Liver (tissue), 9 donors: ENCODE results near the gene ATXN1. TPM values are rescaled to one million over a fixed set of nuclear protein-coding genes. Genes with fewer than 3 reads are reported as not detected.

Experiments
- DNase-seq: peaks from one replicate; pipeline ENCODE4 v3.0.0-alpha.2; 2017; ENCODE audit warnings: low spot score
- H3K27ac ChIP-seq, 2 donors: one replicate each; pipeline ENCODE4 v1.7.0; 2013; ENCODE audit warnings: inconsistent platforms in 2 of 2, low read length in 2 of 2, control low read depth in 1 of 2, low read depth in 1 of 2, mild to moderate bottlenecking in 1 of 2
- H3K27me3 ChIP-seq, 4 donors: one replicate each; pipeline versions ENCODE4 v1.6.1 to v1.7.0; 2013; ENCODE audit warnings: low read length in 3 of 4, inconsistent platforms in 1 of 4, mild to moderate bottlenecking in 1 of 4, moderate library complexity in 1 of 4; ENCODE audit not compliant: control insufficient read depth in 4 of 4, insufficient read depth in 4 of 4
- H3K36me3 ChIP-seq, 4 donors: one replicate each; pipeline versions ENCODE4 v1.6.1 to v1.7.0; 2013; ENCODE audit warnings: low read length in 3 of 4, mild to moderate bottlenecking in 3 of 4, low read depth in 1 of 4, moderate library complexity in 1 of 4; ENCODE audit not compliant: control insufficient read depth in 4 of 4, insufficient read depth in 3 of 4
- H3K4me1 ChIP-seq, 4 donors: one replicate each; pipeline versions ENCODE4 v1.6.1 to v1.7.0; 2013; ENCODE audit warnings: low read length in 3 of 4, mild to moderate bottlenecking in 3 of 4, moderate library complexity in 1 of 4; ENCODE audit not compliant: control insufficient read depth in 4 of 4, insufficient read depth in 4 of 4
- H3K4me3 ChIP-seq, 3 donors: one replicate each; pipeline versions ENCODE4 v1.6.1 to v1.7.0; 2013; ENCODE audit warnings: low read length in 3 of 3, control low read depth in 1 of 3, low read depth in 1 of 3, mild to moderate bottlenecking in 1 of 3
- H3K9ac ChIP-seq, 2 donors: one replicate each; pipeline ENCODE4 v1.7.0; 2013; ENCODE audit warnings: low read length in 2 of 2, mild to moderate bottlenecking in 2 of 2, moderate library complexity in 2 of 2, control low read depth in 1 of 2, low read depth in 1 of 2
- H3K9me3 ChIP-seq, 4 donors: one replicate each; pipeline versions ENCODE4 v1.6.1 to v1.7.0; 2013; ENCODE audit warnings: low read length in 3 of 4; ENCODE audit not compliant: control insufficient read depth in 4 of 4
- ATF3 ChIP-seq: IDR thresholded peaks from 2 replicates; pipeline ENCODE4 v1.6.1; 2016; ENCODE audit warnings: antibody characterized with exemption
- CTCF ChIP-seq: fragments of 150-350 bp; IDR thresholded peaks from 2 replicates; pipeline ENCODE4 v1.5.1; 2017; ENCODE audit warnings: improper control_type of control experiment, low read depth, low read length; ENCODE audit not compliant: missing input control
- EGR1 ChIP-seq, 2 donors: IDR thresholded peaks; 2 replicates each; pipeline ENCODE4 v1.6.1; 2016 to 2018; ENCODE audit warnings: antibody characterized with exemption in 2 of 2, low read depth in 2 of 2
- FOXA1 ChIP-seq: IDR thresholded peaks from 2 replicates; pipeline ENCODE4 v1.6.1; 2016; ENCODE audit warnings: antibody characterized with exemption
- FOXA2 ChIP-seq: IDR thresholded peaks from 2 replicates; pipeline ENCODE4 v1.6.1; 2016; ENCODE audit warnings: antibody characterized with exemption
- GABPA ChIP-seq, 2 donors: IDR thresholded peaks in 1 of 2; conservative IDR thresholded peaks in 1 of 2; 2 replicates each; pipeline ENCODE4 v1.6.1; 2016; ENCODE audit warnings: antibody characterized with exemption in 2 of 2, mild to moderate bottlenecking in 1 of 2, moderate library complexity in 1 of 2
- HNF4A ChIP-seq, 2 donors: conservative IDR thresholded peaks; 2 replicates each; pipeline ENCODE4 v1.6.1; 2016; ENCODE audit warnings: antibody characterized with exemption in 2 of 2, mild to moderate bottlenecking in 2 of 2
- HNF4G ChIP-seq: IDR thresholded peaks from 2 replicates; pipeline ENCODE4 v1.6.1; 2016; ENCODE audit warnings: antibody characterized with exemption
- JUND ChIP-seq, 2 donors: IDR thresholded peaks; 2 replicates each; pipeline ENCODE4 v1.6.1; 2016; ENCODE audit warnings: antibody characterized with exemption in 2 of 2
- MAX ChIP-seq: IDR thresholded peaks from 2 replicates; pipeline ENCODE4 v1.6.1; 2016; ENCODE audit warnings: antibody characterized with exemption
- NR2F2 ChIP-seq: IDR thresholded peaks from 2 replicates; pipeline ENCODE4 v1.6.1; 2016; ENCODE audit warnings: antibody characterized with exemption
- RAD21 ChIP-seq, 2 donors: IDR thresholded peaks; 2 replicates each; pipeline ENCODE4 v1.6.1; 2016; ENCODE audit warnings: antibody characterized with exemption in 2 of 2, mild to moderate bottlenecking in 2 of 2
- REST ChIP-seq: IDR thresholded peaks from 2 replicates; pipeline ENCODE4 v1.6.1; 2016; ENCODE audit warnings: antibody characterized with exemption, mild to moderate bottlenecking
- RXRA ChIP-seq, 2 donors: IDR thresholded peaks; 2 replicates each; pipeline ENCODE4 v1.6.1; 2017 to 2018; ENCODE audit warnings: antibody characterized with exemption in 2 of 2, mild to moderate bottlenecking in 1 of 2
- SP1 ChIP-seq: IDR thresholded peaks from 2 replicates; pipeline ENCODE4 v1.6.1; 2018; ENCODE audit warnings: antibody characterized with exemption, mild to moderate bottlenecking
- TAF1 ChIP-seq: conservative IDR thresholded peaks from 2 replicates; pipeline ENCODE4 v1.6.1; 2016; ENCODE audit warnings: antibody characterized with exemption, mild to moderate bottlenecking
- YY1 ChIP-seq: IDR thresholded peaks from 2 replicates; pipeline ENCODE4 v1.6.1; 2016; ENCODE audit warnings: antibody characterized with exemption, mild to moderate bottlenecking
- ZBTB33 ChIP-seq: IDR thresholded peaks from 2 replicates; pipeline ENCODE4 v1.6.1; 2016; ENCODE audit warnings: antibody characterized with exemption
- WGBS: extraction: QIAGEN DNeasy Blood & Tissue Kit; methylation state at CpG from one replicate; pipeline ENCODE4 v1.1.7; 2013; 5-methylcytosine and 5-hydroxymethylcytosine counted together
- polyA plus RNA-seq, 2 donors: library from polyadenylated mRNA; stranded (reverse) in 1 of 2; unstranded in 1 of 2; fragments of 200-250 nt in 1 of 2; fragments of >200 nt in 1 of 2; fragmentation: Nextera tagmentation in 1 of 2; extraction: Ambion mirVana in 1 of 2; gene quantifications; one replicate each; pipeline versions ENCODE4 v1.2.1 to v1.2.3, GENCODE V29; 2013 to 2015
- total RNA-seq, 2 donors: library from RNA; depleted of rRNA; stranded (reverse); fragments of >200 nt; gene quantifications; one replicate each; pipeline ENCODE4 v1.2.3, GENCODE V29; 2014
- donor health status: healthy.
- donor health status: healthy.
- donor health status: healthy.
- donor health status: healthy.
- donor health status: healthy.

Gene ATXN1
- total and polyA plus RNA-seq, 4 donors, result 4.3 to 29.7 (median 8.2) TPM

GRCh38 chr6:16546861-16547260 is 214.4 kb downstream of the ATXN1 start:
- WGBS, result 48% methylated on average over 3 of the region's 3 CpGs
- TF ChIP-seq GABPA (IDR thresholded peaks at IDR 0.05 in 1 of 2, conservative IDR thresholded peaks at IDR 0.05 in 1 of 2), result no peak
- no peak for TF ChIP-seq CTCF
- TF ChIP-seq TAF1, result no peak
- TF ChIP-seq ATF3, result no peak
- no peak for TF ChIP-seq FOXA1
- TF ChIP-seq HNF4G, result no peak
- no peak for TF ChIP-seq FOXA2
- no peak for TF ChIP-seq YY1
- no peak for TF ChIP-seq EGR1 (IDR thresholded peaks at IDR 0.05; ENCODE audit: low read depth in 2 of 2)
- TF ChIP-seq REST, result no peak
- no peak for TF ChIP-seq JUND (IDR thresholded peaks at IDR 0.05)
- no peak for TF ChIP-seq HNF4A (conservative IDR thresholded peaks at IDR 0.05)
- TF ChIP-seq NR2F2, result no peak
- TF ChIP-seq SP1, result no peak
- TF ChIP-seq MAX, result no peak
- no peak for TF ChIP-seq ZBTB33
- TF ChIP-seq RAD21 (IDR thresholded peaks at IDR 0.05), result no peak
- no peak for TF ChIP-seq RXRA (IDR thresholded peaks at IDR 0.05)
- Histone ChIP-seq H3K4me3 (no peak overlapping the region), H3K9me3 (no peaks in the 10 kb centered on the region), H3K27ac (no peak overlapping the region), H3K4me1 (no peaks in the 10 kb centered on the region), H3K9ac (no peak overlapping the region), H3K27me3 (no peaks in the 10 kb centered on the region), H3K36me3 (peaks cover 0 to under 1% (median 0%) of the 10 kb centered on the region in 4 donors)
- no peak for DNase-seq
